HG02763 (cell line): ENCODE data around the gene ZNRF3.
"Not testable (repeated sequence)": the region's sequence is repeated elsewhere in the genome, so short reads cannot be mapped to it uniquely, and the experiment has no call there.

Experiments used
- ATAC-seq: cut with Tn5 transposase; IDR thresholded peaks from one replicate; pipeline ENCODE4 v1.9.1; 2021; ENCODE audit warnings: mild to moderate bottlenecking, moderate library complexity; ENCODE audit not compliant: unreplicated experiment

Gene ZNRF3

GRCh38 chr22:29081517-29082236 is 198.3 kb downstream of the ZNRF3 start:
- ATAC-seq: no peak

GRCh38 chr22:29082826-29083545 is 199.6 kb downstream of the ZNRF3 start:
- no peak for ATAC-seq

GRCh38 chr22:29083576-29083932 is 200.2 kb downstream of the ZNRF3 start:
- ATAC-seq: not testable (repeated sequence)

- ATAC-seq: no peak
Measured at GRCh38 chr22:29083933-29084591, 200.7 kb downstream of the ZNRF3 start.

- ATAC-seq: no peak
Measured at GRCh38 chr22:29087012-29087411, 203.6 kb downstream of the ZNRF3 start.

- no peak for ATAC-seq
Measured at GRCh38 chr22:29088809-29089208, 205.4 kb downstream of the ZNRF3 start.

- no peak for ATAC-seq
Measured at GRCh38 chr22:29089507-29089906, 206.1 kb downstream of the ZNRF3 start.

- no peak for ATAC-seq
Measured at GRCh38 chr22:29090039-29090438, 206.7 kb downstream of the ZNRF3 start.

- no peak for ATAC-seq
Measured at GRCh38 chr22:29092243-29092642, 208.9 kb downstream of the ZNRF3 start.

GRCh38 chr22:29093030-29093429 is 209.7 kb downstream of the ZNRF3 start:
- no peak for ATAC-seq

GRCh38 chr22:29093501-29094300 is 210.3 kb downstream of the ZNRF3 start:
- no peak for ATAC-seq

GRCh38 chr22:29095459-29095858 is 212.1 kb downstream of the ZNRF3 start:
- no peak for ATAC-seq

- no peak for ATAC-seq
Measured at GRCh38 chr22:29096736-29097669, 213.6 kb downstream of the ZNRF3 start.

- no peak for ATAC-seq
Measured at GRCh38 chr22:29098296-29098695, 214.9 kb downstream of the ZNRF3 start.

- ATAC-seq: no peak
Measured at GRCh38 chr22:29102300-29102699, 218.9 kb downstream of the ZNRF3 start.

- ATAC-seq: no peak
Measured at GRCh38 chr22:29103121-29103520, 219.7 kb downstream of the ZNRF3 start.

GRCh38 chr22:29105468-29105867 is 222.1 kb downstream of the ZNRF3 start:
- ATAC-seq: no peak

GRCh38 chr22:29106839-29107238 is 223.5 kb downstream of the ZNRF3 start:
- ATAC-seq: no peak
